NCI-H510A treated with DMSO at 0.1 percent for 48 hours (cell line): ENCODE data around the gene CSNK2B.
A peak's percentile ranks its signal among the peaks of the same experiment; 100 is the strongest.

Experiments used
- DNase-seq: peaks from one replicate; lab custom pipeline; 2025; lab: John Stamatoyannopoulos, UW

The CSNK2B gene

DNA sequence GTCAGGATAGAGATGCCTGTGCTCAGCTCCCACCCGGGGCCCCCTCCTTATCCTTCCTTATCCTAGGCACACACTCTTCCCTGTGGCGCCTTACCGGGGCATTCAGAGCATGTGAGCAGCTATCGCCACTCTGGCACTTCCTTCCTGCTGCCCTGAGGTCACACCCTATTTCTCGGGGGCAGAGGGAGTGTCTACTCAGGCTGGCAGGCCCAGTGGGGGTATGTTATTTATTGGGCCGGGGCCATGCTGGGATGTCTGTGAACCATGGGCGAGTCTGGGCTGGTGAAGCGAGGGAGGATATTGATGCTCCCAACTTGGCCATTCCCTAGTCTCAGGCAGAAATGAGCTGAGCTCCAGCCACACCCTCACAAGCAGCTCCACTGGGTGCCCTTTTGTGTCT is 45.4 kb downstream of the CSNK2B start:
- DNase-seq: no peak

DNA sequence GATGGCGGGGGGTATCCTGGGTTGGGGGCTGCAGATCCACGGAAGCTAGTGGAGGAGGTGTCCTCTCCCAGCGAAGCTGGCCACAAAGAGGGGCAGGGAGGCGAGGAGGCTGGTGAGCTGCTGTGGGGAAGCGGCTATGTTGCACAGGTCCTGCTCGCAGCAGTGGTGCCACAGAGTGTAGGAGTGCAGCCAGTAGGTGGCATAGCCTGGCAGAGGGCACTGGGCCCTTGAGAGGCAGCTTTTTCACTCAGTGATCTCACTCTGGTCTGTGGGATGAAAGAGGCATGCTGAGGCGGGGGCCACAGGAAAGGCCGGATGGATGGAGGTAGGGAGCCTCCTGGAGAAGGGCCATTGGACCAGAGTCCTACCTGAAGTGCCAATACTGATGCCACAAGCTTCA is 46.4 kb downstream of the CSNK2B start:
- DNase-seq: no peak

DNA sequence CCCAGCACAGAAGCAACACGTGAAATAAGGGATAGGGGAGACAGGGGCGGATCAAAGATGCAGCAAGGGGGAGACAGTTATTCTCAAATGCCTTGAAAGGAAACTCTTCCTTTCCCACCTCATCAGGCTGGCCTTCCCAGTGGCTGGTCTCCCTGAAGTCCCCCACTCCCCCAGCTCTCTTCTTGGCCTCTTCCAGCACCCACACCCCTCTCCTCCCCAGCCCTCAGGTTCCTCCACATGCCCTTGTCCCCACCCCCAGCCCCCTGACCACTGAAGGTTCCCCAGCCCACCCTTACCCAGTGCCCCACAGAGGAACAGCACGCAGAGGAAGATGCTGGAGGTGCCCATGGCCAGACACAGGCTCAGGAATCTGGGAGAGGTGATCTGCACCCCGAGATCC is 47.6 kb downstream of the CSNK2B start:
- DNase-seq: no peak

DNA sequence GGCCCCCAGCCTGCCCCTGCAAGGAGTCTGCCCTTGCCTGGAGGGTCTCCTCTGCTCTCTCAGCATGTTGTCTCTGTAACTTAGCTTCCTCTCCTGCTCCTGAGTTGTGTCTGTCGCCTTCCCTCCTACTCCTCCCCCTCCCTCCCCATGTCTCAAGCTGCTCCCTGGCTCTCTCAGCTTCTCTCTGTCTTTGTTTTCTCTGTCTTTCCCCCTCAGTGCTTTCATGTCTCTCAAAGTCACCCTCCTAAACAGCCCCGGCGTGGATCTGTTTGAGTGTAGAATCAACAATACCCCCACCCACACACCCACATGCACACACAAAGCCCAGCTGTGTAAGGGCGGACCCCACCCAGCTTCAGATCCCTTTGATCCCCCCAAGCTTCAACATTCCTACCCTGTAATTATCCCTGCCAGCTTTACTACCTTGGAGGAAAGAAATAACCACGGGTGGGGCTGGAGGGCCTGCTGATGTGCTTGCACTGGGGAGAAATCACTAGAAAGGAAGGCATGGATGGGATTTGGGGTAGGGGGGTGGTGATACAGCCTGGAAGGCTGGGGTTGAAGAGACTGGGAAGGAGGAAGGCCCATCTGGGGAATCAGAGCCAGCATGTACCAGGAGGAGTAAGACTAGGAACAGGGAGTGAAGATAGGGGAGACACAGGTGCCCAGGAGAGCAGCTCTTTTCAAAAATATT is 48.3 kb downstream of the CSNK2B start:
- no peak for DNase-seq

DNA sequence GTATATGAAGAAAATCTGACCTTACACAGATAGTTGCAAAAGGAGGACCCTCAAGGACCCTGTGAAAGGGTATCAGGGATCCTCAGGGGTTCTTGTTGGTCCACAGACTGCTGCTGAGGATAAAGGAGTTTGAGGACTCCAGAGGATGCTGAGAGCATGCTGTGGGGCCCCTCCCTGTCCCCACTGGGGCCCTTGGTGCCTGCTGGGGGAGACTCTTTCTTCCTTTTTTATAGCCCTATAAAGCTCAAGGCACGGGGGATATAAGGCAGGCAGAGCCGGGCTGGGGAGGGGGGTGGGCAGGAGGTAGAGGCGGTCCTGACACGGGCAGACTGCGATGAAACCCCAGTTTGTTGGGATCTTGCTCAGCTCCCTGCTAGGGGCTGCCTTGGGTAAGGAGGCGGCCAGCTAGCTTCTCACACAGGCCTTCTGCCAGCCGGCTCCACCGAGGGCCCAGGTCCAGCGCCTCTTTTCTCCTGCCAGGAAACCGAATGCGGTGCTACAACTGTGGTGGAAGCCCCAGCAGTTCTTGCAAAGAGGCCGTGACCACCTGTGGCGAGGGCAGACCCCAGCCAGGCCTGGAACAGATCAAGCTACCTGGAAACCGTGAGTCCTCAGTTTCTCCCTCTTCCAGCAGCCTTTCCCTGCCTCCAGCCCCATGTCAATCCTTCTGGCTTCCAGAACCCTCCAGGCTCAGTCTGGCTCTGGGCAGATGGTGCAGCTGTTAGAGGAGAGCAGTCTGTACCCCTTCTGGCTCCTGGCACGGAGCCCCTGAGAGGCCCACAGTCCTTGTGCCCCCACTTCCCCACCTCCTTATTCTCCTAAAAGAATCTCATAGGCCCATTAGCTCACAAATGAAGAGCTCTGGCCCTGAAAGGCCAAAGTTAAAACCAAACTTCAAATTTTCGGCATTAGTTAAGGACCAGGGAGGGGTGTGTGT is 49.4 kb downstream of the CSNK2B start, which contains the start of gene LY6G6D:
Gene LY6G6D, plus strand, starts transcription at position 327 of the 937 bp plus-strand sequence. Its CDS starts 8 bp downstream, at position 335.
- no peak for DNase-seq

DNA sequence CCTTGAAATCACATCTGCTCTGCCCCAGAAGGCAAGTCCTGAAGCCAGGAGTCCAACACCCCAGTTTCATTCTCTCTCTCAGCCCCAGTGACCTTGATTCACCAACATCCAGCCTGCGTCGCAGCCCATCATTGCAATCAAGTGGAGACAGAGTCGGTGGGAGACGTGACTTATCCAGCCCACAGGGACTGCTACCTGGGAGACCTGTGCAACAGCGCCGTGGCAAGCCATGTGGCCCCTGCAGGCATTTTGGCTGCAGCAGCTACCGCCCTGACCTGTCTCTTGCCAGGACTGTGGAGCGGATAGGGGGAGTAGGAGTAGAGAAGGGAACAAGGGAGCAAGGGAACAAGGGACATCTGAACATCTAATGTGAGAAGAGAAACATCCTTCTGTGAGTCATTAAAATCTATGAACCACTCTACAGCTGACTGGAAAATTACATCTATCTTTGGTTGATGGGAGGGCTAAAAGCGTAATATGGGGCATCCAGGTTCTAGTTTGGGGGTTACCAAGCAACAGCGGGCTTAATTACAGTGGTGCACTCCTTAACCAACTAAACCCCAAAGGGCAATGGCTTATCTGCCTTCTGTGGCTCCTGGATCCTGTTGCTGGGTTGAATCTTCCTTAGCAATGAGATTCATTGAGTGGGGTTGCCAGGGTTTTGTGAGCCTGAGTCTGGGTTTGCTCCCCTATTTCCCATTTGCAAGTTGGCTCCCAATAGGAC is 51.8 kb downstream of the CSNK2B start:
- DNase-seq: peak; percentile 57

DNA sequence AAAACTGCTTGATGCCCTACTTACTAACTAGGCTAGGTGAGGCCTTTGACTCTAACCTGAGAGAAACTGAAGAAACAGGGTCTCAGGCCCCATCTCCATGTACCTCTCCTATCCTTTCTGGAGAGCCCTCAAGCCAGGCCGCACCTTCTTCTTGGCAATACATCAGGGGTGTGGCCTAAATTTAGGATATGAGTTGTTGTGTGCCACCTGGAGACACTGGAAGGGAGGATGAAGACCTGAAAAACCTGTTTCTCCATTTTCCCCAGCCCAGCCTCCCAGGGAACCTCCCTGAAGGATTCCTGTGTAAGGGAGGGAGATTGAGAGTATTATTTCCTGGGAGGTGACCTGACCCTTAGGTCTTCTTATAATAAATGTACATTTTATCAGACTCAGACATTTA is 52.4 kb downstream of the CSNK2B start:
- DNase-seq: peak; percentile 98

DNA sequence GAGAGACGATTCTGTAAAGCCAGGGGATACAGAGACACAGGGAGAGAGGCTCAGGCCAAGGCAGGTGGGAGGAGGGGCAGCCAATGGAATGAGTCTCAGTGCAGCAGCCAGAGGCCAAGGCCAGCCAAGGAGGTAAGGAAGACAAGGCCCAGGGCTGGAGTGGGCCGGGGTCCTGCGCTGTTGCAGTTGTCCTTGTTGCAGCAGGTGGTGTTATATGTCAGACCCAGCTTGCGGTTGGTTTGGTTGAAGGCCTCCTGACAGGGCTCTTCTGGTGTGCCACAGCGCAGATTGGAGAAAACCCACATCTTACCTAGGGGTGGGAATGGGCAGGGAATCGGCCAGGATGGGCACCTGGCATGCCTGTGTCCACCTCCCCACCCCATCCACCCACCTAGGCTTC is 53.1 kb downstream of the CSNK2B start:
- peak; percentile 18 for DNase-seq
